HTR-8/SVneo (cell line): ENCODE data around the gene NCAN.
"Not testable (repeated sequence)": the region's sequence is repeated elsewhere in the genome, so short reads cannot be mapped to it uniquely, and the experiment has no call there.

Experiments
- DNase-seq: peaks from one replicate; pipeline ENCODE4 v3.0.0; 2011; ENCODE audit warnings: low spot score, mixed read lengths; ENCODE audit not compliant: insufficient read length
- FAIRE-seq: peaks from 2 replicates; lab custom pipeline; 2011; peaks lifted over from hg19 to GRCh38; lab: Jason Lieb, UNC

Gene NCAN

DNA sequence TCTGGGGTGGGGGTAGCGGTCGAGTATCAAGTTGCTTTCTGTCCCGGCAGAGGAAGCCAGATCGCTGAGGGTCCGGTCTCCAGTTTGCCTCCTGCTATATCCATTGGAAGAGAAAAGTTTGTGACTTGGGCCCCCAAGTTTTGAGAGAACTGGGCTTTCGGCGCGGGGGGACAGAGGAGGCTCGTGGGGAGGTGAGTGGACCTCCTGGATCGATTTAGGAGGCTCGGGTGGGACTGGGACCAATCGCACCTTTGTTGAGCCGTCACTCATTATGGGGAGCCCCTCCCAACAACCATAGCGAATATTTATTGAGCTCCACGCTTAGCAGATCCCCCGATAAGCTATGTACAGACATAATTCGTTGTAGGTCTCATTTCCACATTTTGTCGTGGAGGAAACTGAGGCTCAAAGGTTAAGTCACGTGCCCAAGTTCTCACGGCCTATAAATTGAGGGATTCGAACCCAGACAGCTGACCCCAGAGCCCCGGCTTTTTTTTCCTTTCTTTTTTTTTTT lies 18.8 kb upstream of the NCAN start:
- FAIRE-seq = no peak
- no peak for DNase-seq

DNA sequence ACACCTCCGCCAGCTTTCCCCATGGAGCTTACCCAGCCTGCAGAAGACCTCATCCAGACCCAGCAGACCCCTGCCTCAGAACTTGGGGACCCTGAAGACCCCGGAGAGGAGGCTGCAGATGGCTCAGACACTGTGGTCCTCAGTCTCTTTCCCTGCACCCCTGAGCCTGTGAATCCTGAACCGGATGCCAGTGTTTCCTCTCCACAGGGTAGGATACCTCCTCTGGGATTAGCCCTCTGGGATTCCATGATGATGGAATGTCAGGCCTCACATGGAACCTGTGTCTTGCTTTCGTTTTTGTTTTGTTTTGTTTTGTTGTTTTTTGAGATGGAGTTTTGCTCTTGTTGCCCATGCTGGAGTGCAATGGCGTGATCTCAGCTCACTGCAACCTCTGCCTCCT lies 17.8 kb upstream of the NCAN start:
- FAIRE-seq = no peak
- DNase-seq = no peak

GRCh38 chr19:19201697-19202630 lies 9.8 kb upstream of the NCAN start:
- FAIRE-seq = peak; percentile 31
- no peak for DNase-seq

DNA sequence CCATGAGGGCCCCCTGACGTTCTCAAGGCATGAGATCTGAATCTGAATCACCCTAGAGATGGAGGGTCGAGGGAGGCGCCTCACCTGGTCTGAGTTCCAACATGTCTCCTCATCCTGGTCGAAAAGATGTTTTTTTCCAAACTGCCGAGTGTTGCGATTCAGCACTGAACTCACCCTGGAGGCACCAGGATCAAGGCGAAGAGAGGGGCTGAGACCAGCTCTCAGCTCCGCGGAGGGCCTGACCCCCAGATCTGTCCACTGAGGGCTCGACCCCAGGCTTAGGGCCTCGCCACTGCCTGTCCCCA lies 9.1 kb upstream of the NCAN start:
- no peak for DNase-seq
- no peak for FAIRE-seq

GRCh38 chr19:19203012-19203856 lies 8.5 kb upstream of the NCAN start, which contains the start of gene NR2C2AP:
Gene NR2C2AP, minus strand, starts transcription at chr19:19203414. Its CDS starts 354 bp downstream, at chr19:19203060.
- DNase-seq (peak; percentile 97), FAIRE-seq (no peak)

DNA sequence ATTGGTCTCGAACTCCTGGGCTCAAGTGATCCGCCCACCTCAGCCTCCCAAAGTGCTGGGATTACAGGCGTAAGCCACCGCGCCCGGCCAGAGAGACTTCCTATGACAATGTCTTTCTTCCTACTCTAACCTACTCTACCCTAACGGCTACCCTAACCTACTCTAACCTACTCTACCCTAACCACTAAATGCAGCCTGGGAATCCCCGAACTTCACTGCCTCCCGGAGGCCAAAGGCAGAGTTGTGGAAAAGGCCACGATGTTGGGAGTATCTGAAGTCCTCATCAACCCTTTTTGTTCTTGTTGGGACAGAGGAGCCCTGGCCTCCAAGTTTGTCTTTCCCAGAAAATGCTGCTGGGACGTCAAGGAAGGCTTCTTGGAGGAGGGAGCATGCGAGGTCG lies 7.6 kb upstream of the NCAN start:
- DNase-seq (no peak), FAIRE-seq (no peak)

DNA sequence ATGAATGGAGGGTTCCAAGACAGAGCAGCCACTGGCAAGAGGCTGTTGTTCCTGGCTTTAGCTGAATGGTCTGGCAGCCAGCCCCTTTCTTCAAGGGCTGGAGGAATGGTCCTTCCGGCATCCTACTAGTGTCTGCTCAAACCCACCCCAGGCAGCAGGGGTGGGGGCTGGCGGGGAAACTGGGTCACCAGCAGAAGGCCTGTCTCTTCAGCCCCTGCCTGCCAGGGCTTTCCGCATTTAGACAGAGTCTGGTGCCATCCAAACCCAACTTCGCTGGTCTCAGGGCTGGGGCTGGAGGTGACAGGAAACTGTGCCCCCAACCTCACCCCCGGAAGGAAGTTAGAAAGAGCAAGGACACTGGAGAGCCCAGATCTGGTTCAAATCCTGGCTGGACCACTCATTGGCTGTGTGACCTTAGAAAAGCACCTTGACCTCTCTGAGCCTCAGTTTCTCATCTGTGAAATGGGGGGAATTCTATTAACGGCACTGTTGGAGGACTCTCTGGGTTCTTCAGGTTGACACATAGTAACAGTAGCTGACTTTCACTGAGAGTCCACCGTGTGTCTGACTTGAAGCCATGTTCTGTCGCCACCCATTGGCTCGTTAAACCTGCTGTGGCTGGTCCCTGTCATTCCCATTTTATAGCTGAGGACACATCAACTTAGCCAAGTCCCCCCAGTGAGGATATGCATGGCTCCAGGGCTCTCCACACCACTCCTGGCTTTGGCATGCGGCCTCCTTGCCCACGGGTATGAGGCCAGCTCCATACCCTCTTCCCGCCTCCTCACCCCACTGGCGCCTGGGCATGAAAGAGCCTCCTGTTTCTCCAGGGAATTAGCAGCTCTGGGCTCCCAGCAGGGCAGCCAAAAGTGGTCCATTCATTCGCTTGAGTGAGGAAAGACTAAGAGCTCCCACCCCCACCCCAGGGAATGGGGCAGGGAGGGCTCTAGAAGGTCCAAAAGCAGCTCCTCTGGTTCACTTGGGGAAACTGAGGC lies 6.0 kb upstream of the NCAN start:
- DNase-seq = no peak
- no peak for FAIRE-seq

DNA sequence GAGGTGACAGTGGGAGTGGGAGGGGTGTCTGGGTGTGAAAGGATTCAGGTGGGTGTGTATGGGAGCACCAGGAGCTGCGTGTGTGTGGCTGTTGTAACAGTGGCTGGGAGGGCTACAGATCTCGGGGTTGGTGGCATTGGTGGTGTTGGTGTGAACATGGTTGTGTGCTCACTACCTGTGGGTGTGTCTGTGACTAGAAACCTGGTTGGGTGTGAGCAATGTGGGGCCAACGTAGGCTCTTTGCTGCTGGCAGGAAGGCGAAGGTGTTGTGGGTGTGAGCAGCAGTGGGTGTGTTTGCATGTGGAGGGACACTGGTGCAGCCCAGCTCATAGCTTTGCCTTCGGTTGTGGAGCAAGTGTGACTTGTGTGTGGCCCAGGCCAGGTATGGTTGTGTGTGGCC lies 4.8 kb upstream of the NCAN start:
- FAIRE-seq = no peak
- DNase-seq = no peak

GRCh38 chr19:19207637-19208572 lies 3.9 kb upstream of the NCAN start:
- FAIRE-seq = peak; percentile 95
- DNase-seq = no peak

DNA sequence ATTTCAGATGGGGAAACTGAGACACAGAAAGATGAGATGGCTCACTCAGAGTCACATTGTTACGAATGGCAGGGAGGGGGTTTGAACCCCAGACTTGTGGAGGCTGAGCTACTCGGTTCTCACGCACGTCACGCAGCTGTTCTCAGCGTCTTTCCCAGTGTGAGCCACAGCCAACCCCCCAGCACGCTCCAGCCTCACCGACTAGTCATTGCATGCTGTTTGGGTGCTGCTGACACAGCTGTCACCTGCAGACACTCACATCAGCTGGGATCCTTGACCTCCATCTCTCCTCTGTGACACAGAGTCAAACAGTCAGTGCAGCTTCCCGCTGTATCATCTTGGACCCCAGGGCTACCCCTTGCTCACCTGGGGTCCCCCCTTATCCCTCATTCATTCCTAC lies 2.4 kb upstream of the NCAN start:
- DNase-seq = no peak
- FAIRE-seq = no peak

DNA sequence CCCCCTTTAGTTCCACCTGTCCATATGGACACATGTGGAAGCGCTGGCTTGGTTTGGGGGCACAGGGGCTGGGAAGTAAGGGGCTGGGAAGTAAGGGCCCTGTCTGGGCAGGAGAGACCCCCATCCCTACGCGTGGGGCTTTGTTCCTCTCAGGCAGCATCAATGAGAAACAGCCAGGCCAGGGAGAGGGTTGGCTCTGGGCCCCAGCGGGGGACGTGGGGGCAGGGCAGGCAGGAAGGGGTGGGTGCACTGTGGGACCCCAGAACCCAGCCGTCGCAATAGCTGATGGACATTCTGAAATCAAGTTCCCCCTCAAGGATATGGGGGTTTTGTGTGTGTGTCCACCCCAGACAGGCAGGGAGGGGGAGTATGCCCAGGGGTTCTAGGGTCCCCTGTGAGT lies 1.2 kb downstream of the NCAN start:
- DNase-seq (no peak), FAIRE-seq (no peak)

DNA sequence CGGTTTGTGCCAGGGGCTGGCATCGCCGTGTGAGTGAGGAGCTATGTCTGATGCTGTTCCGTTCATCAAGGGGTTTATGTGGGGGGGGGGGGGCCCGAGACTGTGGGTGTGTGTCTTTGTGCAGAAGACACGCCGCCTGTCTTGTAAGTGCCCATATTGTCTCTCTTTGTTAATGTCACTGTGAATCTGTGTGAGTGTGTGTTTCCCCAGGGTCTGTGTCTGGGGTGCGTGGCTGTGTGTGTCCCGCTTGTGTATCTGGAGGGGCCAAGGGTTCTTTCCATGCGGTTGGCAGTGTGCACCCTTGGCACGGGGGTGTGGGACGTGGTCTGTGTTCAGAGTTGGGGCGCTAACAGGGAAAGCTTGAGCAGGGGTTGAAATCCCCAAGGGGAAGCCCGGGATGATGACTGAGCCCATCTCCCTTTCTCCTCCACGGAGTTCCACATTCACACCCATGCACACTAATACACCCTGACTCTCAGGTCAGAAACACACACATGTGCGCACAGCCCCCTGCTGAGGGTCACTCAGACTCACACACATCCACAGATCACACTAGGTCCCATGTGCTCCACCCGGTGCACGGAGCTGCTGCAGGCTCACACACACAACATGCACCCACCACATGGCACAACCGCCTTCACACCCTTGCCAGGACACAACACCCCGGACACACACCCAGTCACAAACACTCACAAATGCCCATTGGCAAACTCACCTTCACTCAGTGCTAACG lies 1.8 kb downstream of the NCAN start:
- FAIRE-seq (peak; percentile 13), DNase-seq (no peak)

DNA sequence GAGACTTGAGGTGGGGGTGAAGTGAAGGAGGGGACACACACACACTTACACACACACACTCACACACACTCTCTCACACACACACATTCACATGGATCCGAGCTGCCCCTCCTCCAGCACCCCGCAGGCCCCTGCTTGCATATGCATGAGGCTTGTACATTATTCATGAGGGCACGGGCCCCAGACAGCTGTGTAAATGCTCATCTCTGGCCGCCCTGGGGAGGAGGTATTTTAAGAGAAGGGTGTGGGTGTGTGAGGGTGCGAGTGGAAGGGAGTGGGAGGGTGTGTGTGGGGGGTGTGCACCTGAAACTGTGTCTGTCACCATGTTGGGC lies 2.4 kb downstream of the NCAN start:
- FAIRE-seq (no peak), DNase-seq (no peak)

GRCh38 chr19:19214892-19215291 lies 3.1 kb downstream of the NCAN start:
- peak; percentile 66 for DNase-seq
- no peak for FAIRE-seq

DNA sequence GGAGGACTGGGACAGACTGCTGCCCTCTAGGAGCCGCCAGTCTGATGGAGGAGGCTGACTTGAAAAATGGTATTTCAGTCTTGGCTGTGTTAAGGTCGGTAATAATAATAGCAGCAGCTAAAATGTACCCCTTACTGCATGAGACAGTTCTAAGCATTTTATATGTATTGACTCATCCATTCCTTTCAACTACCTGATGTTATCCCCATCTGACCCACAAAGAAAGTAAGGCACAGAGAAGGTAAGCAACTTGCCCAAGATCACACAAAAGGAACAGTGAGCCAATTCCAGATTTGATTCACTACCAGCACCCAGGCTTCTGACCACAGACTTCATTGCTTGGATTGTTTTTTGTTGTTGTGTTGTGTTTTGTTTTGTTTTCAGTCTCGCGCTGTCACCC lies 4.0 kb downstream of the NCAN start:
- no peak for DNase-seq
- FAIRE-seq = no peak

DNA sequence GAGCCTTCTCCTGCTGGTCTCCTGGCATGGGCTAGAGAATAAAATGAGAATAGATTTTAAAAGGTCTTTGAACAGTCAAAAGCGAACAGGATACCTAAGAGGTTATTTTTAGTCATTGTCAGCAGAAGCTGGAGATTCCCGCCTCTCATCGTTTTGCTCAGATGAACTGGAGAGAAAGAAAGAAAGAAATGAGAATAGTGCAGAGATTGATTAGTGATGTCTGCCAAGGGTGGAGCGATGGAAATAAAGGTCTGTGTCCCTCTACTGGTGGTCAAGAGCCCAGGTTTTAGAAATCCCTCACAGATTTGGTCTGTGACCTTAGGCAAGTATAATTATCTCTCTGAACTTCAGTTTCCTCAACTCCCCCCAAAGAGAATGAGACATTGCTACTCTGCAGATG lies 5.3 kb downstream of the NCAN start:
- DNase-seq = no peak
- FAIRE-seq = no peak

DNA sequence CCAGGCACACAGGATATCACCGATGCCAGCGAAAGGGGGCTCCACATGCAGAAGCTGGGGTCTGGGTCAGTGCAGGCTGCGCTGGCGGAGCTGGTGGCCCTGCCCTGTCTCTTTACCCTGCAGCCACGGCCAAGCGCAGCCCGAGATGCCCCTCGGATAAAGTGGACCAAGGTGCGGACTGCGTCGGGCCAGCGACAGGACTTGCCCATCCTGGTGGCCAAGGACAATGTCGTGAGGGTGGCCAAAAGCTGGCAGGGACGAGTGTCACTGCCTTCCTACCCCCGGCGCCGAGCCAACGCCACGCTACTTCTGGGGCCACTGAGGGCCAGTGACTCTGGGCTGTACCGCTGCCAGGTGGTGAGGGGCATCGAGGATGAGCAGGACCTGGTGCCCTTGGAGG lies 7.2 kb downstream of the NCAN start:
- FAIRE-seq (no peak), DNase-seq (no peak)

GRCh38 chr19:19221000-19221399 lies 9.2 kb downstream of the NCAN start:
- DNase-seq, FAIRE-seq: not testable (repeated sequence)
